CD4-positive, CD25-positive, alpha-beta regulatory T cell (primary cell): Measurements from ENCODE around the gene NLRP3. TPM values are rescaled to one million over a fixed set of nuclear protein-coding genes. Genes with fewer than 3 reads are reported as not detected.

Experiments
- ATAC-seq, 2 donors: fragments of 150-1000 bp; cut with Tn5 transposase; one replicate each; pipeline ENCODE4 v1.10.0; 2021; ENCODE audit warnings: low read depth in 2 of 2, moderate number of reproducible peaks in 2 of 2, moderate library complexity in 1 of 2
- DNase-seq, 3 donors: peaks; one replicate each; pipeline versions ENCODE4 v3.0.0 to v3.0.0-alpha.2; 2012 to 2022; ENCODE audit warnings: mixed read lengths in 1 of 3
- H3K27ac ChIP-seq: one replicate; pipeline ENCODE4 v1.7.0; 2013; ENCODE audit warnings: mild to moderate bottlenecking, low read length; ENCODE audit not compliant: insufficient read depth, poor library complexity, severe bottlenecking
- H3K27me3 ChIP-seq: one replicate; pipeline ENCODE4 v1.7.0; 2013; ENCODE audit warnings: low read length; ENCODE audit not compliant: control insufficient read depth, insufficient read depth
- H3K36me3 ChIP-seq: one replicate; pipeline ENCODE4 v1.7.0; 2013; ENCODE audit warnings: mild to moderate bottlenecking, low read length, moderate library complexity; ENCODE audit not compliant: control insufficient read depth, insufficient read depth
- H3K4me1 ChIP-seq: 2 replicates; pipeline ENCODE4 v1.7.0; 2013; ENCODE audit warnings: mild to moderate bottlenecking, low read length; ENCODE audit not compliant: insufficient read depth, control insufficient read depth, poor library complexity, severe bottlenecking
- H3K4me3 ChIP-seq: one replicate; pipeline ENCODE4 v1.7.0; 2013; ENCODE audit warnings: low read depth, mild to moderate bottlenecking, low read length, moderate library complexity
- H3K9me3 ChIP-seq, 2 experiments: 1 replicate in 1 of 2; 2 replicates in 1 of 2; pipeline ENCODE4 v1.7.0; 2013; ENCODE audit warnings: low read length in 2 of 2, mild to moderate bottlenecking in 1 of 2, moderate library complexity in 1 of 2; ENCODE audit not compliant: control insufficient read depth in 2 of 2
- H3K27ac Mint-ChIP-seq, 3 donors: one replicate each; pipeline ENCODE4 v1.8.0; 2020 to 2022; ENCODE audit warnings: mild to moderate bottlenecking in 3 of 3, mixed read lengths in 3 of 3, moderate library complexity in 2 of 3
- H3K27me3 Mint-ChIP-seq: one replicate; pipeline ENCODE4 v1.8.0; 2022; ENCODE audit warnings: mild to moderate bottlenecking, mixed read lengths
- H3K36me3 Mint-ChIP-seq: one replicate; pipeline ENCODE4 v1.8.0; 2020; ENCODE audit warnings: mixed read lengths
- H3K4me1 Mint-ChIP-seq, 4 donors: one replicate each; pipeline ENCODE4 v1.8.0; 2020 to 2022; ENCODE audit warnings: mixed read lengths in 4 of 4, mild to moderate bottlenecking in 1 of 4
- H3K4me3 Mint-ChIP-seq, 4 donors: one replicate each; pipeline ENCODE4 v1.8.0; 2020 to 2022; ENCODE audit warnings: mild to moderate bottlenecking in 4 of 4, mixed read lengths in 4 of 4, moderate library complexity in 3 of 4
- H3K9me3 Mint-ChIP-seq, 7 donors: one replicate each; pipeline ENCODE4 v1.8.0; 2020 to 2022; ENCODE audit warnings: mixed read lengths in 7 of 7, mild to moderate bottlenecking in 3 of 7, moderate library complexity in 2 of 7
- polyA plus RNA-seq, 4 donors: library from polyadenylated mRNA; unstranded; fragments of 300-500 nt; fragmentation: Illumina TruSeq; gene quantifications; one replicate each; pipeline ENCODE4 v1.2.3, GENCODE V29; 2021
- total RNA-seq: library from RNA; stranded (reverse); gene quantifications from one replicate; pipeline ENCODE4 v1.2.3, GENCODE V29; 2022

NLRP3 gene
- total and polyA plus RNA-seq, 5 donors from 2014 or later: 0.10 to 2.0 (median 0.34) TPM; not detected in 2

GRCh38 chr1:247385283-247385682 lies 30.7 kb upstream of the NLRP3 start:
- H3K27me3 ChIP-seq: no peaks in the 10 kb centered on the region
- DNase-seq: no peak
- no peak overlapping the region for H3K4me3 Mint-ChIP-seq
- no peak overlapping the region for H3K4me3 ChIP-seq
- ATAC-seq: no peak
- H3K27ac Mint-ChIP-seq: no peak overlapping the region
- peaks cover 0 to 2% (median 0%) of the 10 kb centered on the region in 7 donors for H3K9me3 Mint-ChIP-seq
- peaks cover 5% of the 10 kb centered on the region for H3K4me1 ChIP-seq
- H3K4me1 Mint-ChIP-seq: peaks cover 0 to 6% (median 4%) of the 10 kb centered on the region in 4 donors
- no peaks in the 10 kb centered on the region for H3K36me3 ChIP-seq
- no peak overlapping the region for H3K27ac ChIP-seq
- H3K9me3 ChIP-seq: no peaks in the 10 kb centered on the region
- no peaks in the 10 kb centered on the region for H3K36me3 Mint-ChIP-seq
- H3K27me3 Mint-ChIP-seq: peaks cover 12% of the 10 kb centered on the region

- H3K27ac ChIP-seq: no peak overlapping the region
- H3K27me3 Mint-ChIP-seq: peaks cover 12% of the 10 kb centered on the region
- peaks cover 0 to 13% (median 8%) of the 10 kb centered on the region in 4 donors for H3K4me1 Mint-ChIP-seq
- H3K4me3 Mint-ChIP-seq: no peak overlapping the region
- ATAC-seq (no peak), DNase-seq (no peak)
- H3K4me1 ChIP-seq: peaks cover 13% of the 10 kb centered on the region
- peak overlapping the region in 1 of 3 donors; percentile 41 for H3K27ac Mint-ChIP-seq
- no peaks in the 10 kb centered on the region for H3K36me3 Mint-ChIP-seq
- no peaks in the 10 kb centered on the region for H3K27me3 ChIP-seq
- no peaks in the 10 kb centered on the region for H3K36me3 ChIP-seq
- H3K9me3 ChIP-seq: no peaks in the 10 kb centered on the region
- H3K4me3 ChIP-seq: no peak overlapping the region
- H3K9me3 Mint-ChIP-seq: peaks cover 0 to 2% (median 0%) of the 10 kb centered on the region in 7 donors
Measured at GRCh38 chr1:247386217-247386616, 29.8 kb upstream of the NLRP3 start.

- Mint-ChIP-seq H3K4me3 (no peak overlapping the region), H3K27me3 (peaks cover 12% of the 10 kb centered on the region), H3K4me1 (peaks cover 0 to 16% (median 8%) of the 10 kb centered on the region in 4 donors), H3K36me3 (no peaks in the 10 kb centered on the region), H3K27ac (peak overlapping the region in 2 of 3 donors; percentile 26 to 41), H3K9me3 (peaks cover 0 to 2% (median 0%) of the 10 kb centered on the region in 7 donors)
- Histone ChIP-seq H3K36me3 (no peaks in the 10 kb centered on the region), H3K27me3 (no peaks in the 10 kb centered on the region), H3K9me3 (no peaks in the 10 kb centered on the region), H3K27ac (no peak overlapping the region), H3K4me1 (peaks cover 13% of the 10 kb centered on the region), H3K4me3 (no peak overlapping the region)
- DNase-seq (no peak), ATAC-seq (no peak)
Measured at GRCh38 chr1:247386687-247387086, 29.3 kb upstream of the NLRP3 start.

- H3K27ac ChIP-seq: no peak overlapping the region
- ATAC-seq (no peak), DNase-seq (no peak)
- H3K9me3 ChIP-seq: no peaks in the 10 kb centered on the region
- H3K4me1 Mint-ChIP-seq: peaks cover 0 to 16% (median 8%) of the 10 kb centered on the region in 4 donors
- H3K27me3 ChIP-seq: no peaks in the 10 kb centered on the region
- no peaks in the 10 kb centered on the region for H3K36me3 ChIP-seq
- H3K27ac Mint-ChIP-seq: peak overlapping the region in 2 of 3 donors; percentile 41 to 72
- H3K4me1 ChIP-seq: peaks cover 13% of the 10 kb centered on the region
- H3K9me3 Mint-ChIP-seq: peaks cover 0 to 3% (median 0%) of the 10 kb centered on the region in 7 donors
- H3K4me3 ChIP-seq: no peak overlapping the region
- no peaks in the 10 kb centered on the region for H3K36me3 Mint-ChIP-seq
- no peak overlapping the region for H3K4me3 Mint-ChIP-seq
- H3K27me3 Mint-ChIP-seq: peaks cover 12% of the 10 kb centered on the region
Measured at GRCh38 chr1:247387096-247387495, 28.9 kb upstream of the NLRP3 start.

GRCh38 chr1:247387565-247387964 lies 28.4 kb upstream of the NLRP3 start:
- Mint-ChIP-seq H3K4me1 (peaks cover 0 to 16% (median 8%) of the 10 kb centered on the region in 4 donors), H3K9me3 (peaks cover 0 to 3% (median 0%) of the 10 kb centered on the region in 7 donors), H3K27ac (peak overlapping the region in 1 of 3 donors; percentile 72), H3K36me3 (no peaks in the 10 kb centered on the region), H3K4me3 (no peak overlapping the region), H3K27me3 (peaks cover 12% of the 10 kb centered on the region)
- H3K27ac ChIP-seq: no peak overlapping the region
- no peak overlapping the region for H3K4me3 ChIP-seq
- no peaks in the 10 kb centered on the region for H3K27me3 ChIP-seq
- no peaks in the 10 kb centered on the region for H3K9me3 ChIP-seq
- DNase-seq (no peak), ATAC-seq (no peak)
- peaks cover 13% of the 10 kb centered on the region for H3K4me1 ChIP-seq
- H3K36me3 ChIP-seq: no peaks in the 10 kb centered on the region

- Mint-ChIP-seq H3K27ac (peak overlapping the region; percentile 53 to 99 (median 81)), H3K27me3 (no peaks in the 10 kb centered on the region), H3K4me1 (peaks cover 0 to 16% (median 8%) of the 10 kb centered on the region in 4 donors), H3K4me3 (peak overlapping the region; percentile 43 to 86 (median 86)), H3K36me3 (no peaks in the 10 kb centered on the region), H3K9me3 (peaks cover 0 to 3% (median 0%) of the 10 kb centered on the region in 7 donors)
- H3K4me3 ChIP-seq: peak overlapping the region; percentile 74
- H3K4me1 ChIP-seq: peaks cover 13% of the 10 kb centered on the region
- no peaks in the 10 kb centered on the region for H3K36me3 ChIP-seq
- no peaks in the 10 kb centered on the region for H3K9me3 ChIP-seq
- no peaks in the 10 kb centered on the region for H3K27me3 ChIP-seq
- peak overlapping the region; percentile 65 for H3K27ac ChIP-seq
- peak; percentile 61 to 89 (median 84) for DNase-seq
- peak; percentile 94 to 97 for ATAC-seq
Measured at GRCh38 chr1:247390116-247390791, 25.7 kb upstream of the NLRP3 start.

- ATAC-seq (no peak), DNase-seq (no peak)
- Mint-ChIP-seq H3K9me3 (peaks cover 0 to 3% (median 0%) of the 10 kb centered on the region in 7 donors), H3K27me3 (no peaks in the 10 kb centered on the region), H3K4me3 (peak overlapping the region in 1 of 4 donors; percentile 86), H3K27ac (peak overlapping the region in 1 of 3 donors; percentile 81), H3K4me1 (peaks cover 0 to 16% (median 8%) of the 10 kb centered on the region in 4 donors), H3K36me3 (no peaks in the 10 kb centered on the region)
- H3K9me3 ChIP-seq: no peaks in the 10 kb centered on the region
- no peak overlapping the region for H3K27ac ChIP-seq
- no peaks in the 10 kb centered on the region for H3K27me3 ChIP-seq
- H3K4me1 ChIP-seq: peaks cover 13% of the 10 kb centered on the region
- no peak overlapping the region for H3K4me3 ChIP-seq
- H3K36me3 ChIP-seq: no peaks in the 10 kb centered on the region
Measured at GRCh38 chr1:247390996-247391395, 25.0 kb upstream of the NLRP3 start.

GRCh38 chr1:247392088-247392487 lies 23.9 kb upstream of the NLRP3 start:
- DNase-seq (no peak), ATAC-seq (no peak)
- H3K27ac ChIP-seq: no peak overlapping the region
- Mint-ChIP-seq H3K9me3 (peaks cover 0 to 3% (median 0%) of the 10 kb centered on the region in 7 donors), H3K27me3 (no peaks in the 10 kb centered on the region), H3K27ac (peak overlapping the region; percentile 22 to 78 (median 43)), H3K4me1 (peaks cover 0 to 16% (median 8%) of the 10 kb centered on the region in 4 donors), H3K4me3 (no peak overlapping the region), H3K36me3 (no peaks in the 10 kb centered on the region)
- no peaks in the 10 kb centered on the region for H3K27me3 ChIP-seq
- no peaks in the 10 kb centered on the region for H3K36me3 ChIP-seq
- H3K4me3 ChIP-seq: no peak overlapping the region
- peaks cover 13% of the 10 kb centered on the region for H3K4me1 ChIP-seq
- no peaks in the 10 kb centered on the region for H3K9me3 ChIP-seq
